Liver (tissue), 3 donors: ENCODE measurements around the gene CXCR3.

ENCODE experiments used
- FOXA1 ChIP-seq: IDR thresholded peaks from 2 replicates; pipeline ENCODE4 v1.6.1; 2016; ENCODE audit warnings: antibody characterized with exemption
- GABPA ChIP-seq, 2 donors: IDR thresholded peaks in 1 of 2; conservative IDR thresholded peaks in 1 of 2; 2 replicates each; pipeline ENCODE4 v1.6.1; 2016; ENCODE audit warnings: antibody characterized with exemption in 2 of 2, mild to moderate bottlenecking in 1 of 2, moderate library complexity in 1 of 2
- JUND ChIP-seq, 2 donors: IDR thresholded peaks; 2 replicates each; pipeline ENCODE4 v1.6.1; 2016; ENCODE audit warnings: antibody characterized with exemption in 2 of 2
- NR2F2 ChIP-seq: IDR thresholded peaks from 2 replicates; pipeline ENCODE4 v1.6.1; 2016; ENCODE audit warnings: antibody characterized with exemption
- RAD21 ChIP-seq, 2 donors: IDR thresholded peaks; 2 replicates each; pipeline ENCODE4 v1.6.1; 2016; ENCODE audit warnings: antibody characterized with exemption in 2 of 2, mild to moderate bottlenecking in 2 of 2
- SP1 ChIP-seq: IDR thresholded peaks from 2 replicates; pipeline ENCODE4 v1.6.1; 2018; ENCODE audit warnings: antibody characterized with exemption, mild to moderate bottlenecking
- TF ChIP-seq, protein P1 (sequence below): fragments of 150-350 bp; IDR thresholded peaks from 2 replicates; pipeline ENCODE4 v1.5.1; 2017; ENCODE audit warnings: improper control_type of control experiment, low read depth, low read length; ENCODE audit not compliant: missing input control
- TF ChIP-seq, protein P2 (sequence below): IDR thresholded peaks from 2 replicates; pipeline ENCODE4 v1.6.1; 2016; ENCODE audit warnings: antibody characterized with exemption
- TF ChIP-seq, protein P3 (sequence below): IDR thresholded peaks from 2 replicates; pipeline ENCODE4 v1.6.1; 2016; ENCODE audit warnings: antibody characterized with exemption, mild to moderate bottlenecking
- TF ChIP-seq, protein P4 (sequence below): IDR thresholded peaks from 2 replicates; pipeline ENCODE4 v1.6.1; 2016; ENCODE audit warnings: antibody characterized with exemption
- donor health status: healthy.
- donor health status: healthy.

DNA sequence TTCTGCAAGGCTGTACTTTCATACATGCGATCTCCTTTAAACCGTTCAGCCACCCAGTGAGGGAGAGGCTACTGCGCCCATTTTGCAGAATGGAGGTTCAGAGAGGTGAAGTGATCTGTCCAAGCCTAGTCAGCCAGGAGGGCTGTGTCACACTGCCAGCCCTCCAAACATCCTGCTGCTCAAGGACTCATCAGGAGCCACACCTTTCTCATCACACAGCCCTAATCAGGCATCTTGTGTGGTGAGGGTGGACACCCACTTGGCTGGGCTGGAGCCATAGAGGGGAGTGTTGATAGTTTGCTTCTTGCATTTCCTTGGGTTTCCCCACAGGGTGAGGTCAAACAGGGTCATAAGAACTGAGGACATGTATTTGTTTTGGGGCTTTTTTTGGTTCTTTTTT lies 5.4 kb upstream of the CXCR3 start:
- TF ChIP-seq, protein P1, sequence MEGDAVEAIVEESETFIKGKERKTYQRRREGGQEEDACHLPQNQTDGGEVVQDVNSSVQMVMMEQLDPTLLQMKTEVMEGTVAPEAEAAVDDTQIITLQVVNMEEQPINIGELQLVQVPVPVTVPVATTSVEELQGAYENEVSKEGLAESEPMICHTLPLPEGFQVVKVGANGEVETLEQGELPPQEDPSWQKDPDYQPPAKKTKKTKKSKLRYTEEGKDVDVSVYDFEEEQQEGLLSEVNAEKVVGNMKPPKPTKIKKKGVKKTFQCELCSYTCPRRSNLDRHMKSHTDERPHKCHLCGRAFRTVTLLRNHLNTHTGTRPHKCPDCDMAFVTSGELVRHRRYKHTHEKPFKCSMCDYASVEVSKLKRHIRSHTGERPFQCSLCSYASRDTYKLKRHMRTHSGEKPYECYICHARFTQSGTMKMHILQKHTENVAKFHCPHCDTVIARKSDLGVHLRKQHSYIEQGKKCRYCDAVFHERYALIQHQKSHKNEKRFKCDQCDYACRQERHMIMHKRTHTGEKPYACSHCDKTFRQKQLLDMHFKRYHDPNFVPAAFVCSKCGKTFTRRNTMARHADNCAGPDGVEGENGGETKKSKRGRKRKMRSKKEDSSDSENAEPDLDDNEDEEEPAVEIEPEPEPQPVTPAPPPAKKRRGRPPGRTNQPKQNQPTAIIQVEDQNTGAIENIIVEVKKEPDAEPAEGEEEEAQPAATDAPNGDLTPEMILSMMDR = no peak
- TF ChIP-seq SP1 (no peak), NR2F2 (no peak), FOXA1 (no peak), JUND (IDR thresholded peaks at IDR 0.05) (no peak), GABPA (IDR thresholded peaks at IDR 0.05 in 1 of 2, conservative IDR thresholded peaks at IDR 0.05 in 1 of 2) (no peak), RAD21 (IDR thresholded peaks at IDR 0.05) (no peak)
- TF ChIP-seq, protein P2, sequence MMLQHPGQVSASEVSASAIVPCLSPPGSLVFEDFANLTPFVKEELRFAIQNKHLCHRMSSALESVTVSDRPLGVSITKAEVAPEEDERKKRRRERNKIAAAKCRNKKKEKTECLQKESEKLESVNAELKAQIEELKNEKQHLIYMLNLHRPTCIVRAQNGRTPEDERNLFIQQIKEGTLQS = no peak
- TF ChIP-seq, protein P3, sequence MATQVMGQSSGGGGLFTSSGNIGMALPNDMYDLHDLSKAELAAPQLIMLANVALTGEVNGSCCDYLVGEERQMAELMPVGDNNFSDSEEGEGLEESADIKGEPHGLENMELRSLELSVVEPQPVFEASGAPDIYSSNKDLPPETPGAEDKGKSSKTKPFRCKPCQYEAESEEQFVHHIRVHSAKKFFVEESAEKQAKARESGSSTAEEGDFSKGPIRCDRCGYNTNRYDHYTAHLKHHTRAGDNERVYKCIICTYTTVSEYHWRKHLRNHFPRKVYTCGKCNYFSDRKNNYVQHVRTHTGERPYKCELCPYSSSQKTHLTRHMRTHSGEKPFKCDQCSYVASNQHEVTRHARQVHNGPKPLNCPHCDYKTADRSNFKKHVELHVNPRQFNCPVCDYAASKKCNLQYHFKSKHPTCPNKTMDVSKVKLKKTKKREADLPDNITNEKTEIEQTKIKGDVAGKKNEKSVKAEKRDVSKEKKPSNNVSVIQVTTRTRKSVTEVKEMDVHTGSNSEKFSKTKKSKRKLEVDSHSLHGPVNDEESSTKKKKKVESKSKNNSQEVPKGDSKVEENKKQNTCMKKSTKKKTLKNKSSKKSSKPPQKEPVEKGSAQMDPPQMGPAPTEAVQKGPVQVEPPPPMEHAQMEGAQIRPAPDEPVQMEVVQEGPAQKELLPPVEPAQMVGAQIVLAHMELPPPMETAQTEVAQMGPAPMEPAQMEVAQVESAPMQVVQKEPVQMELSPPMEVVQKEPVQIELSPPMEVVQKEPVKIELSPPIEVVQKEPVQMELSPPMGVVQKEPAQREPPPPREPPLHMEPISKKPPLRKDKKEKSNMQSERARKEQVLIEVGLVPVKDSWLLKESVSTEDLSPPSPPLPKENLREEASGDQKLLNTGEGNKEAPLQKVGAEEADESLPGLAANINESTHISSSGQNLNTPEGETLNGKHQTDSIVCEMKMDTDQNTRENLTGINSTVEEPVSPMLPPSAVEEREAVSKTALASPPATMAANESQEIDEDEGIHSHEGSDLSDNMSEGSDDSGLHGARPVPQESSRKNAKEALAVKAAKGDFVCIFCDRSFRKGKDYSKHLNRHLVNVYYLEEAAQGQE = no peak
- TF ChIP-seq, protein P4, sequence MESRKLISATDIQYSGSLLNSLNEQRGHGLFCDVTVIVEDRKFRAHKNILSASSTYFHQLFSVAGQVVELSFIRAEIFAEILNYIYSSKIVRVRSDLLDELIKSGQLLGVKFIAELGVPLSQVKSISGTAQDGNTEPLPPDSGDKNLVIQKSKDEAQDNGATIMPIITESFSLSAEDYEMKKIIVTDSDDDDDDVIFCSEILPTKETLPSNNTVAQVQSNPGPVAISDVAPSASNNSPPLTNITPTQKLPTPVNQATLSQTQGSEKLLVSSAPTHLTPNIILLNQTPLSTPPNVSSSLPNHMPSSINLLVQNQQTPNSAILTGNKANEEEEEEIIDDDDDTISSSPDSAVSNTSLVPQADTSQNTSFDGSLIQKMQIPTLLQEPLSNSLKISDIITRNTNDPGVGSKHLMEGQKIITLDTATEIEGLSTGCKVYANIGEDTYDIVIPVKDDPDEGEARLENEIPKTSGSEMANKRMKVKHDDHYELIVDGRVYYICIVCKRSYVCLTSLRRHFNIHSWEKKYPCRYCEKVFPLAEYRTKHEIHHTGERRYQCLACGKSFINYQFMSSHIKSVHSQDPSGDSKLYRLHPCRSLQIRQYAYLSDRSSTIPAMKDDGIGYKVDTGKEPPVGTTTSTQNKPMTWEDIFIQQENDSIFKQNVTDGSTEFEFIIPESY = no peak
